ENCODE results near the gene SPAG9.

Gene SPAG9

GRCh38 chr17:50961282-50962220, 159.1 kb downstream of the SPAG9 start:
- in situ Hi-C loops (cut with MboI; ENCODE audit: low sequenced_read_pairs), result loop anchor here (25.0 kb wide), 1 partner anchor 424 kb away; the partner anchor contains the start of genes EPN3 and SPATA20

GRCh38 chr17:50959341-50959740, 161.3 kb downstream of the SPAG9 start:
- in situ Hi-C loops (cut with MboI; ENCODE audit: low sequenced_read_pairs), result loop anchor here (5.0 to 25.0 kb wide), 3 partner anchors 107 to 422 kb away; partner anchors contain the start of genes EPN3 and SPATA20

- in situ Hi-C loops (cut with MboI; ENCODE audit: low sequenced_read_pairs), result loop anchor here (5.0 to 25.0 kb wide), 3 partner anchors 106 to 421 kb away; partner anchors contain the start of genes EPN3 and SPATA20
These were observed 162.8 kb downstream of the SPAG9 start for GRCh38 chr17:50957600-50958575.

DNA sequence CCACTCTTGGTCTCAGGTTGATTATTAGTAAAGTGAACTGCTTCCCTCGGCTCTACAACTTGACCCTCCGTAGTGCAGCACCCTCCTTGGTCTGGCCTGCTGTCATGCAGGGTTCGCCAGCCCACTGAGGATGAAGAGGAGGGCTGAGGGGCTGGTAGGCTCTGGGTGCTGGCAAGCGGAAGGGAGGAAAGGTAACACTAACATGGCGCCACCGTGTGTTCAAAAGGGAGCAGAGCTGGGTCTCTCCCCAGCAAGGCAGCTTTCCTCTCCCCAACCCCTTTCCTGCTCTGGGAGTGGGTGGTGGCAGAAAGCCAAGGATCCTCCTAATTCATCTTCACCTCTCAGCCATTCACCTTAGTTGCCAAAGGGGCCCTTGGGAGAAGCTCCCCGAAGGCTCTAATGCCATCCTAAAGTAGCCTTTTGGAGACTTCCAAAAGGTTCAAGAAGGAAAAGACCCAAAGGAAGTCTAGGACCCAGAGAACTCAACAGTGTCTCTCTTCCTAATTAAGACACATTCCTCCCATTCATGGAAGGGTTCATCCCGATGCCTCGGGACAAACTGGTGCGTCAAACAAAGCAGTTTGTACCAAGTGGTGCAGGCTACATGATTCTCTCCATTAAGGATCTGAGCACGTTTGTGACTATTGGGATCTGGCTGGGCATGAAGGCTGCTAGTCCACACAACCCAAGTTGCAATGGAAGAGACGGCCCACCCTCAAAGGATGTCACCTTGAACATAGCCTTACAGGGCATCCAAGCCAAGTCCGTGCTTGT, 163.7 kb downstream of the SPAG9 start:
- in situ Hi-C loops (cut with MboI; ENCODE audit: low sequenced_read_pairs), result loop anchor here (5.0 to 25.0 kb wide), 3 partner anchors 105 to 420 kb away; partner anchors contain the start of genes EPN3 and SPATA20

DNA sequence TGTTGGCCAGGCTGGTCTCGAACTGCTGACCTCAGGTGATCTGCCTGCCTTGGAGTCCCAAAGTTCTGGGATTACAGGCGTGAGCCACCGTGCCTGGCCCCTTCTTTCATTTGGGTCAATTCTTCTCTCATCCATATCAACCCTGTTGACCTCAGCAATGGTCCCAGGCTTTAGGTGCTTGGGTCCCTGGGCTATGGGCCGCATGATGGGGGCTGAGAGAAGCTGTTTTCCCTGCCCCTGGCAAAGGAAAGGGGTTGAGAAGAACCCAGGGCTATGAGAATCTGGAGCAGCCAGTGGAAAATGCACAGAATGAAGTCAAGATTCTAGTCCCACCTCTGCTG, 164.3 kb downstream of the SPAG9 start:
- in situ Hi-C loops (cut with MboI; ENCODE audit: low sequenced_read_pairs), result loop anchor here (5.0 to 25.0 kb wide), 3 partner anchors 104 to 419 kb away; partner anchors contain the start of genes EPN3 and SPATA20

GRCh38 chr17:50955667-50956120, 165.0 kb downstream of the SPAG9 start:
- in situ Hi-C loops (cut with MboI; ENCODE audit: low sequenced_read_pairs), result loop anchor here (5.0 to 25.0 kb wide), 3 partner anchors 103 to 418 kb away; partner anchors contain the start of genes EPN3 and SPATA20

DNA sequence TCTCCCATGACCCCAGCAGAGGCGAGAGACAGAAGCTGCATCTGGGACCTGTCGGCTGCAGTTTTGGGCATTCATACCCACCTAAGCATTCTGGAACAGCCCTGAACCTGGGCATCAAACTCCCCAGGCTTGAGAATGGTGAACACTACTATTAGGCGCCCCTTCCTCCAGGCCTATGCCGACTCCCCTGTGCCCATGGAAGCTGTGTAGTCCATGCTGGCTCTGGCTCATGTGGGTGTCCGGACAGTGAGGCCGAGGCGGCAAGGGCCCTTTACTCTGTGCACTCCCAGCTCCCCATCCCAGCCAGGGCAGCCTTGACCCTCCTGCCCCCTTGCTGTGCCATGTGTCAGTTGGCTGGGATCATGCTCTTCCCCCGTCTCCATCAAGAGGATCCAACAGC, 165.5 kb downstream of the SPAG9 start:
- in situ Hi-C loops (cut with MboI; ENCODE audit: low sequenced_read_pairs), result loop anchor here (5.0 to 25.0 kb wide), 3 partner anchors 103 to 418 kb away; partner anchors contain the start of genes EPN3 and SPATA20

DNA sequence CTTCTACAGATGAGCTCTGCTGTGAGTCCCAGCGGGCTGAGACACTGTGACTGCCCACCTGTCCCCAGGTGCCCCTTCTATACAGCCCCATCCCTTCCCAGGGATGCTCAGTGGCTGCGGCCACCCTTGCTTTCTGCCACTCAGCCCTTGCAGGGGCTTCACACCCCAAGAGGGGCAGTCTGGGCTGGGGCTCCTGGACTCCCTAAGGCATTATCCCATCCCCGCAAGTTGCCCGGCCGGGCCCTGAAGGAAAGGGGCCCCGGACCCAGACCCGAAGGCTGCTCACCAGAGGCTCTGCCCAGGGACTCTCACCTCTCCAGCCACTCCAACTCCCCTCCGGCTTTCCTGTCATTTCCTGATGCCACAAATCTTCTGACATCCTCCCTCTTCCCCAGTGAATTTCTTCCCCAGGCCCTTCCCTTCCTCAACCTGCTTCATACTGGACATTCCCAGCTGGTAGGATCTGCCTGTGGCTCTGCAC, 166.0 kb downstream of the SPAG9 start:
- in situ Hi-C loops (cut with MboI; ENCODE audit: low sequenced_read_pairs), result loop anchor here (5.0 to 25.0 kb wide), 3 partner anchors 102 to 417 kb away; partner anchors contain the start of genes EPN3 and SPATA20

- in situ Hi-C loops (cut with MboI; ENCODE audit: low sequenced_read_pairs), result loop anchor here (25.0 kb wide), 1 partner anchor 417 kb away; the partner anchor contains the start of genes EPN3 and SPATA20
These were observed 166.7 kb downstream of the SPAG9 start for GRCh38 chr17:50953831-50954601.

DNA sequence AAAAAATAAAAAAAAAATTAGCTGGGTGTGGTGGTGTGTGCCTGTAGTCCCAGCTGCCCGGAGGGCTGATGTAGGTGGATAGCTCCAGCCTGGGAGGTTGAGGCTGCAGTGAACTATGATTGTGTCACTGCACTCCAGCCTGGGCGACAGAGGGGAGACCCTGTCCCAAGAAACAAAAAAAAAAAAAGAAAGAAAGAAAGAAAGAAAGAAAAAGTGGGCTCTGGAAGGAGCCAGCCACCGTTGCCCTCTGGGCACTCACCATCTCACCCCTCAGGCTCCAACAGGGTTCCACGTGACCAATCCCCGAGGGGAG, 167.2 kb downstream of the SPAG9 start:
- in situ Hi-C loops (cut with MboI; ENCODE audit: low sequenced_read_pairs), result loop anchor here (25.0 kb wide), 1 partner anchor 416 kb away; the partner anchor contains the start of genes EPN3 and SPATA20

DNA sequence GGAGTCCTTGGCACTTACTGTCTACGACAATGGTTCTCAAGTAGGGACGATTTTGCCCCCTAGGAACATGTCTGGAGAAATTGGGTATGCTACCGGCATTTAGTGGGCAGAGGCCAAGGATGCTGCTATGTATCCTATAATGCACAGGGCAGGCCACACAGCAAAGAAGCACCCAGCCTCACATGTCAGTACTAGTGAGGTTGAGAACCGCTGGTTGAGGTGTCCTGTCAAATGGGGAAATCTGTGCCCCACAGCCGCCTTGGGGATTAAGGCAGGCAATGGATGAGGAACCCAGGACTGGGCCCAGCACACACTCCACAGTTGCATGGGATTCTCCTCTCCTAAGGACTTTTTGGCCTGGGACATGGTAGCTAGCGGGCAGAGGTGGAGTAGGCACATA, 167.8 kb downstream of the SPAG9 start:
- in situ Hi-C loops (cut with MboI; ENCODE audit: low sequenced_read_pairs), result loop anchor here (25.0 kb wide), 1 partner anchor 416 kb away; the partner anchor contains the start of genes EPN3 and SPATA20

DNA sequence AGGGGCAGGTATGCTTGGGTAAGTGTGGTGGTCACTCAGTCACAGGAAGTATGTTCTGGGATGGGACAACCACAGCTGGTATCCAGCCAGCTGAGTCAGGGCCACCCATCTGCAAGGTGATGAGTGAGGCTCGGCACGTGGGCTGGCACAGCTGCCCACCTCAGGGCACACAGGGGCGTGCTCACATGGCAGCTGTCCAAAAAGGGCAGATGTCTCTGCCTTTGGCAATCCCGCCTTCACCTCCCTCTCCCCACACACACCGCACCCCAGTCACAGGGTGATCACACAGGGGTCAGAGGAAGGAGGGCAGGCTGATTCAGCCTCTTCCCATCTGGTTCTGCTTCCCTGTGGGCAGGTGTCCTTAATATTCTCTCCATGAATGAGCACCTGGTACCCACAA, 168.7 kb downstream of the SPAG9 start:
- in situ Hi-C loops (cut with MboI; ENCODE audit: low sequenced_read_pairs), result loop anchor here (25.0 kb wide), 1 partner anchor 415 kb away; the partner anchor contains the start of genes EPN3 and SPATA20

GRCh38 chr17:50949989-50950877, 170.4 kb downstream of the SPAG9 start:
- in situ Hi-C loops (cut with MboI; ENCODE audit: low sequenced_read_pairs), result loop anchor here (25.0 kb wide), 1 partner anchor 413 kb away; the partner anchor contains the start of genes EPN3 and SPATA20

DNA sequence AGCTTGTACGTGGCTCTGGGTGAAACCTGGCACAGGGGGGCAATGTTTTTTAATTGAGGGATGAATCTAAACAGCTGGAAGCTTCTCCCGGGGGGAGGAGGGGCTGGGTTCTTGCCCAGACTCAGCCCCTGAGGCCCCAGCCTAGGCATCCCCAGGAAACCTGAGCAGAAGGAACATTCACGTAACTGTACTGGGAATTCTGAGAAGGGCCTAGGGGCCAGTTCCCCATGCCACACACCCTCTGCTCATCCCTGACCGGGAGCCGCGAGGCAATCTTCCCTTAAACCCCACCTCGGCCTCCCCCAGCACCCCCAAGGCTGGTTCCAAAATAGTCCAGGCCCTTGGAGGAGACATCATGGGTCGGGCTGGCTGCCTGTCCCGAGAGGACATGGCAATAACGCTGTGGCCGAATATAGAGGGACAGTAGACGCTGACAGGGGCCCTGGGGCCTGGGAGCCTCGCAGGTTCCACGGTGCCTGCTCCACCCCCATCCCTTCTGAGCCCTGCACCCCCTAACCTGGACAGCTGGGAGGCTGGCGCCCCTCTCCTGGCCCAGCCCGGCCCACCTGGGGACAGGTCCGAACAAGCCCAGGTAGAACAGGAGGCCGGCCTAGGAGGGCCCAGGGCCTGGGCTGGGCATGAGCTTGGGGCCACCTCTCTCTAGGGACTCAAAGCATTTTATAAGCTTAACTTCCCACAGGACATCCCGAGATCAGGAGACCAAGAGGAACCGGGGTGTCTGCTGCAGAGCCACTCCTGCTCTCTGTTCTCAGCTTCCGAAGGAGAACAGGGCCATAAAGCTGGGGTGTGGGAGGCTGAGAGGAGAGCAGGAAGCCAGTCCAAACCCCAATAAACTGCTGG, 171.3 kb downstream of the SPAG9 start:
- in situ Hi-C loops (cut with MboI; ENCODE audit: low sequenced_read_pairs), result no loop called here

DNA sequence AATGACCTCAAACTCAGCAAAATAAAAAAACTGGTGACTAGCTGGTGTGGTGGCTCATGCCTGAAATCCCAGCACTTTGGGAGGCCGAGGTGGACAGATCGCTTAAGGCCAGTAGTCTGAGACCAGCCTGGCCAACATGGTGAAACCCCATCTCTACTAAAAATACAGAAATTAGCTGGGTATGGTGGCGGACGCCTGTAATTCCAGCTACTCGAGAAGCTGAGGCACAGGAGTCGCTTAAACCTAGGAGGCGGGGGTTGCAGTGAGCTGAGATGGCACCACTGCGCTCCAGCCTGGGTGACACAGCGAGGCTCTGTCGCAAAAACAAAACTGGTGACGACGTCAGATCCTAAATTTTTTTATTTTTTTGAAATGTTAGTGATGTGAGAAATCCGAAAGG, 172.0 kb downstream of the SPAG9 start:
- in situ Hi-C loops (cut with MboI; ENCODE audit: low sequenced_read_pairs), result no loop called here

DNA sequence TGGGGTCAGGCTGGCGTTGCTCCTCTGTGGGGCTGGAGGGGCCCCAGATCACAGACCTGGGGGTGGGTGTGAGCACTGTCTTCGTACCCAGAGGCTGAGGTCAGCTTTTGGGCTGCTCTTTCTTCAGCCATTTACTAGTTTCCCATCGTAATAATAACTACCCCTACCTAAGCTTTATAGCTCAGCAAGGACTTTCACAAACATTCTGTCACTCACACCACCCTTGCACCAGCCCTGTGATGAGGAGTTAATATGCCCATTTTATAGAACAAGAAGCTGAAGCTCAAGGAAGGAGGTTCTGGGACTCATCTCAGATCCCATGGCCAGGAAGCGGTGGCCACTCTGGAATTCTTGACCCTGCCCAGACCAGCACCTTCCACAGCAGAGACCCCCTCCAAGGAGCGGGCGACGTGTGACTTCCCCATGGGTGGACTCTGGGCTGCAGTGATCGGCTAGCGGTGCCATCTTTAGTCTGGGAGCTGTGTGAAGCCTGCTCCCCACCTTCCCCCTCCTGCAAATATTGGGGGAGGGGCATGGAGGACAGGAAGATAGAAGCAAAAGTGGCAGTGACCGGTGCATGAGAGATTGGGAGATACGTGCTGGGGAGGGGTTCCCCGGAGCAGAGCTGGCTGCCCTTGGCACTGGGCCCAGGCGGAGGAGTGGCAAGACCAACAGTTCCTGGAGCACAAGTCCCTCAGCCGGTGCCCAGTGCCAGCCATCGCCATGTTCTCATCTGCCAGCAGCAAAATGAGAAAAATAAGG, 172.7 kb downstream of the SPAG9 start:
- in situ Hi-C loops (cut with MboI; ENCODE audit: low sequenced_read_pairs), result no loop called here
